GM23338 (cell line): ENCODE results near the gene ABRAXAS1. TPM values are rescaled to one million over a fixed set of nuclear protein-coding genes. Genes with fewer than 3 reads are reported as not detected.

Source experiments
- ATAC-seq: fragments of 200-7000 bp; cut with Tn5 transposase; 3 replicates; pipeline ENCODE4 v1.9.1; 2020
- DNase-seq: peaks from one replicate; pipeline ENCODE4 v3.0.0-alpha.2; 2015; ENCODE audit warnings: low spot score
- H2AFZ ChIP-seq: fragments of 200-600 bp; sonication (generic); 2 replicates; pipeline ENCODE4 v1.8.0; 2016; ENCODE audit warnings: antibody characterized with exemption, mild to moderate bottlenecking, moderate library complexity
- H3F3A ChIP-seq: fragments of 200-600 bp; sonication (generic); replicated peaks from 2 replicates; pipeline ENCODE4 v1.8.0; 2017; ENCODE audit warnings: antibody characterized with exemption, mixed run types, low read depth
- H3K27ac ChIP-seq: fragments of 200-600 bp; sonication (generic); 2 replicates; pipeline ENCODE4 v1.6.1; 2016; ENCODE audit warnings: low read depth
- H3K27me3 ChIP-seq: fragments of 200-600 bp; sonication (generic); 2 replicates; pipeline ENCODE4 v1.8.0; 2016; ENCODE audit warnings: mild to moderate bottlenecking, mixed run types, moderate library complexity; ENCODE audit not compliant: insufficient read depth
- H3K36me3 ChIP-seq: fragments of 200-600 bp; sonication (generic); 2 replicates; pipeline ENCODE4 v1.8.0; 2016; ENCODE audit warnings: mild to moderate bottlenecking; ENCODE audit not compliant: insufficient read depth
- H3K4me1 ChIP-seq: fragments of 200-600 bp; sonication (generic); 2 replicates; pipeline ENCODE4 v1.8.0; 2016; ENCODE audit warnings: mild to moderate bottlenecking, moderate library complexity; ENCODE audit not compliant: insufficient read depth
- H3K4me2 ChIP-seq: fragments of 200-600 bp; sonication (generic); 2 replicates; pipeline ENCODE4 v1.7.1; 2017; ENCODE audit warnings: mixed run types
- H3K4me3 ChIP-seq: fragments of 200-600 bp; sonication (generic); 2 replicates; pipeline ENCODE4 v1.6.1; 2016; ENCODE audit warnings: mixed run types
- H3K79me2 ChIP-seq: fragments of 200-600 bp; sonication (generic); replicated peaks from 2 replicates; pipeline ENCODE4 v1.8.0; 2017; ENCODE audit warnings: mild to moderate bottlenecking; ENCODE audit not compliant: insufficient read depth
- H3K9me2 ChIP-seq: fragments of 200-600 bp; sonication (generic); 2 replicates; pipeline ENCODE4 v1.8.0; 2017; ENCODE audit not compliant: insufficient read depth
- H4K20me1 ChIP-seq: fragments of 200-600 bp; sonication (generic); replicated peaks from 2 replicates; pipeline ENCODE4 v1.8.0; 2017; ENCODE audit warnings: mild to moderate bottlenecking; ENCODE audit not compliant: insufficient read depth
- H3K27ac Mint-ChIP-seq: 2 replicates; pipeline ENCODE4 v1.8.0; 2020; ENCODE audit warnings: inconsistent platforms, mild to moderate bottlenecking, moderate library complexity, mixed read lengths
- H3K27me3 Mint-ChIP-seq: 3 replicates; pipeline ENCODE4 v1.8.0; 2022; ENCODE audit warnings: low read depth, mild to moderate bottlenecking, moderate library complexity, mixed read lengths, inconsistent platforms; ENCODE audit not compliant: insufficient read depth, poor library complexity
- H3K36me3 Mint-ChIP-seq: 3 replicates; pipeline ENCODE4 v1.8.0; 2021; ENCODE audit warnings: low read depth, mild to moderate bottlenecking, inconsistent platforms, moderate library complexity, mixed read lengths
- H3K4me1 Mint-ChIP-seq: 3 replicates; pipeline ENCODE4 v1.8.0; 2020; ENCODE audit warnings: mild to moderate bottlenecking, inconsistent platforms, mixed read lengths
- H3K4me3 Mint-ChIP-seq: 3 replicates; pipeline ENCODE4 v1.8.0; 2021; ENCODE audit warnings: moderate library complexity, mild to moderate bottlenecking, inconsistent platforms, mixed read lengths
- H3K9me3 Mint-ChIP-seq: 3 replicates; pipeline ENCODE4 v1.8.0; 2020; ENCODE audit warnings: moderate library complexity, mild to moderate bottlenecking, inconsistent platforms, mixed read lengths
- CREB1 ChIP-seq: fragments of 250-450 bp; sonication (Bioruptor Pico); IDR thresholded peaks from 2 replicates; pipeline ENCODE4 v1.5.0; 2020; ENCODE audit warnings: low read depth, mild to moderate bottlenecking, moderate library complexity
- CTCF ChIP-seq, 2 experiments: fragments of 200-600 bp in 1 of 2; sonication (generic) in 1 of 2; conservative IDR thresholded peaks; 2 replicates each; pipeline versions ENCODE4 v1.5.1 to v1.6.1; 2016 to 2017; ENCODE audit warnings: antibody characterized with exemption in 2 of 2, low read depth in 2 of 2, mild to moderate bottlenecking in 2 of 2, moderate library complexity in 1 of 2
- ETS1 ChIP-seq: IDR thresholded peaks from 2 replicates; pipeline ENCODE4 v1.6.1; 2016; ENCODE audit warnings: antibody characterized with exemption
- EZH2 ChIP-seq: fragments of 200-600 bp; sonication (generic); IDR thresholded peaks from one replicate; pipeline ENCODE4 v1.8.0; 2017; ENCODE audit warnings: antibody characterized with exemption, mild to moderate bottlenecking, low read depth; ENCODE audit not compliant: unreplicated experiment
- EZH2phosphoT487 ChIP-seq: fragments of 200-600 bp; sonication (generic); IDR thresholded peaks from one replicate; pipeline ENCODE4 v1.8.1; 2018; ENCODE audit warnings: antibody characterized with exemption; ENCODE audit not compliant: unreplicated experiment
- JUNB ChIP-seq: IDR thresholded peaks from one replicate; pipeline ENCODE4 v1.6.1; 2016; ENCODE audit warnings: antibody characterized with exemption; ENCODE audit not compliant: unreplicated experiment
- POLR2AphosphoS5 ChIP-seq: IDR thresholded peaks from 2 replicates; pipeline ENCODE4 v1.6.1; 2016; ENCODE audit warnings: antibody characterized with exemption, low read depth
- REST ChIP-seq: IDR thresholded peaks from one replicate; pipeline ENCODE4 v1.6.1; 2018; ENCODE audit warnings: antibody characterized with exemption; ENCODE audit not compliant: unreplicated experiment
- STAT1 ChIP-seq: IDR thresholded peaks from one replicate; pipeline ENCODE4 v1.6.1; 2016; ENCODE audit warnings: antibody characterized with exemption; ENCODE audit not compliant: unreplicated experiment
- ZNF331 ChIP-seq: fragments of 250-450 bp; sonication (Bioruptor Pico); IDR thresholded peaks from 2 replicates; pipeline ENCODE4 v1.5.0; 2020; ENCODE audit warnings: low read depth, mild to moderate bottlenecking, moderate library complexity
- ZNF462 ChIP-seq: fragments of 250-450 bp; sonication (Bioruptor Pico); IDR thresholded peaks from 2 replicates; pipeline ENCODE4 v1.5.0; 2020; ENCODE audit warnings: mild to moderate bottlenecking, moderate library complexity
- polyA plus RNA-seq: library from polyadenylated mRNA; unstranded; fragments of >200 nt; fragmentation: Nextera tagmentation; extraction: Ambion mirVana; gene quantifications from 2 replicates; pipeline ENCODE4 v1.2.1, GENCODE V29; 2016
- total RNA-seq: library from RNA; depleted of rRNA; stranded (reverse); fragments of >200 nt; shearing (Covaris generic); gene quantifications from 2 replicates; pipeline ENCODE4 v1.2.3, GENCODE V29; 2014

The ABRAXAS1 gene
- total and polyA plus RNA-seq, 2 experiments from 2014 or later, result 8.0 to 25.2 TPM

GRCh38 chr4:83473423-83473822 is 11.5 kb downstream of the ABRAXAS1 start (continued):
- TF ChIP-seq CTCF (conservative IDR thresholded peaks at IDR 0.05; ENCODE audit: low read depth in 2 of 2), result no peak
- TF ChIP-seq CREB1, result no peak
- no peak for TF ChIP-seq EZH2phosphoT487
- no peak for TF ChIP-seq ETS1
- no peak for TF ChIP-seq ZNF331 (CRISPR knock-in tag)
- TF ChIP-seq JUNB, result no peak
- TF ChIP-seq REST, result no peak
- no peak for TF ChIP-seq EZH2

- ATAC-seq, result no peak
- H3K36me3 Mint-ChIP-seq, result peaks cover 54% of the 10 kb centered on the region
- Histone ChIP-seq H3K27ac (peak overlapping the region; percentile 73), H3K9me2 (no peaks in the 10 kb centered on the region), H2AFZ (peak overlapping the region; percentile 75; the same call in 1 of the 2 replicates), H3F3A (no peaks in the 10 kb centered on the region), H3K79me2 (peaks cover 40% of the 10 kb centered on the region), H3K4me1 (0 out of 2 replicates have a peak, but pooled peaks cover 6% of the 10 kb centered on the region), H3K36me3 (peaks cover 18% of the 10 kb centered on the region; the same call in 1 of the 2 replicates), H4K20me1 (peaks cover 4% of the 10 kb centered on the region; the same call in 1 of the 2 replicates), H3K4me2 (peak overlapping the region; percentile 82), H3K27me3 (no peaks in the 10 kb centered on the region), H3K4me3 (peak overlapping the region; percentile 80)
- peaks cover 6% of the 10 kb centered on the region for H3K27me3 Mint-ChIP-seq
- peak overlapping the region; percentile 100 for H3K4me3 Mint-ChIP-seq
- DNase-seq, result no peak
- peak overlapping the region; percentile 94 for H3K27ac Mint-ChIP-seq
- H3K4me1 Mint-ChIP-seq, result peaks cover 4% of the 10 kb centered on the region; the same call in 1 of the 3 replicates
- no peaks in the 10 kb centered on the region for H3K9me3 Mint-ChIP-seq
- no peak for TF ChIP-seq POLR2AphosphoS5
- TF ChIP-seq ZNF331 (CRISPR knock-in tag), result no peak
- no peak for TF ChIP-seq CTCF (conservative IDR thresholded peaks at IDR 0.05; ENCODE audit: low read depth in 2 of 2)
- TF ChIP-seq CREB1, result no peak
- no peak for TF ChIP-seq ZNF462 (CRISPR knock-in tag)
- TF ChIP-seq STAT1, result no peak
Observed at GRCh38 chr4:83456184-83456501, 28.8 kb downstream of the ABRAXAS1 start.
